GM21515 (cell line): Measurements from ENCODE around the gene LHFPL4.
"Not testable (repeated sequence)": the region's sequence is repeated elsewhere in the genome, so short reads cannot be mapped to it uniquely, and the experiment has no call there.

Experiments used
- ATAC-seq: cut with Tn5 transposase; IDR thresholded peaks from one replicate; pipeline ENCODE4 v1.9.1; 2021; ENCODE audit not compliant: unreplicated experiment

The LHFPL4 gene

DNA sequence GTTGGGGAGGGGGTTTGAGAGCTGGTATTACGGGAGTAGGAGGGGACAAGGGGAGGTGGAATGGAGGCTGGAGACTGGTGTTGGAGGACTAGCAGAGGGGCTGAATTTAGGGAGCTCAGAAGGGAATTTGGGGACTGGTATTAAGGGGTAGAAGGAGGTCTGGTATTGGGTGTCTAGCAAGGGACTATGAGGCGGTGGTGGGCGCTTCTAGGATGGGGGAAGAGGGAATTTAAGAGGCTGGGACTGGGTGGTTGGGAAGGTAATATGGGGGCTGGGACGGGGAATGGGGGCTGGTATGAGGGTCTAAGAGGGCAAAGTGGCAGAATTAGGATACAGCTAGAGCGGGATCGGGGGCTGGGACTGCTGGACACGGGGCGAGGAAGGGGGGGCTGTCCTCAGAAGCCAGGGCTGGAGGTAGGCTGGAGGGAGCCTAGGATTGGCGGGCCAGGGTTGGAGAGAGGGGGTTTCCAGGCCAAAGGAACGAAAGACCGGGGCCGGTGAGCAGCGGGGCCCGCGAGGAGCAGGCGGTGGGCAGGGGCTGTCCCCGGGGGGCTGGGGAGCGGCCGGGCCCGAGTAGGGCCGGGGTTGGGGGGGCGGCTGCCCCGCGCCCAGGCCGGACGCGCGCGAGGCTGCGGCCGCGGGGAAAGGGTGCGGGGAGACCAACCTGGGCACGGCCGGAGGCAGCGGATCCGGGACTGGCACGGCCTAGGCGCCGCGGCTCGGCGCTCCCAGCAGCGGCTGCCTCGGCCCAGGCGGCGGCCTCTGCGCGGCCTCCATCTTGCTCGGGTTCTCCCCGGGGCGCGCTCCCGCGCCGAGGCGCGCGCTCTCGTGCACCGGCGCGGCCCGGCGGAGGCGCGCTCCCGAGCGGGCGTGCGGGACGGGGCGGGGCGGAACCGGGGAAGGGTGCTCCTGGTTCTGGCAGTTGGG, at the start of gene LHFPL4:
Gene LHFPL4 (minus strand): TSS at position 802 of the 927 bp plus-strand sequence. CDS start 1,143 bp downstream, outside the sequence.
- ATAC-seq: no peak

GRCh38 chr3:9602620-9603019, 49.0 kb upstream of the LHFPL4 start:
- no peak for ATAC-seq

- not testable (repeated sequence) for ATAC-seq
Observed at GRCh38 chr3:9601006-9601581, 47.5 kb upstream of the LHFPL4 start.

DNA sequence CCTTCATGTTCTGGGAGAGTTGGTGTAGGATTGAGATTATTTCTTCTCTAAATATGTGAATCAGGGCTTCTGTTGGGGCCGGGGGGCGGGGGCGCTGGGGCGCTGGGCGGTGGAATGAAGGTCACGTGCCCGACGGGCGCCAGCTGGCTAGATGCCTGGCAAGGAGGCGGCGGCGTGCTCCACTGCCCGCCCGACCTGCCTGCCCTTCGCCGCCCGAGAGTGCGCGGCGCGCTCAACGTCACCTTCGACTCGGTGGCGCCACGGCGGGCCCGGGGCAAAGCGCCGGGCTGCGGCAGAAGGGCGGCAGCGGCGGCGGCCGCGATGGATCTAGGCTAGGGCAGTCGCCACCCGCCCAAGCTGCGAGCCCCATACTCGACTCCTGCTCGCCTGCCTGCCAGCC, 47.0 kb upstream of the LHFPL4 start:
- no peak for ATAC-seq

- ATAC-seq: no peak
Observed at GRCh38 chr3:9598783-9599387, 45.3 kb upstream of the LHFPL4 start.

DNA sequence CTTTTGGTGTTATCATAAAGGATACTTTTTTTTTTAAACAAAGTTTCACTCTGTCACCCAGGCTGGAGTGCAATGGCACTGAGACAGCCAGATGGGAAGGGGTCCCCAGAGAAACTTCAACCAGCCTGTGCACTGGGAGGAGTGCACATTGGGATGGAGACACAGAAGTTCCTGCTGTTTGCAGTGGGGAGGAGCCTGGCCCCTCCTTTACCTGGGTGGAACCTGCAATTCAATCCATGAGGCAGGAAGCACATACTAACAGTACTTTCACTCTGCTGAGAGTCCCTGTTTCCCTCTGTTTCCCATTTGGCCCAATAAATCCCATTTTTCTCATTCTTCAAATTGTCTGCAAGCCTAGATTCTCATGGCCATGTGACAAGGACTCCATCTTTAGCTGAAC, 42.3 kb upstream of the LHFPL4 start:
- ATAC-seq: no peak

DNA sequence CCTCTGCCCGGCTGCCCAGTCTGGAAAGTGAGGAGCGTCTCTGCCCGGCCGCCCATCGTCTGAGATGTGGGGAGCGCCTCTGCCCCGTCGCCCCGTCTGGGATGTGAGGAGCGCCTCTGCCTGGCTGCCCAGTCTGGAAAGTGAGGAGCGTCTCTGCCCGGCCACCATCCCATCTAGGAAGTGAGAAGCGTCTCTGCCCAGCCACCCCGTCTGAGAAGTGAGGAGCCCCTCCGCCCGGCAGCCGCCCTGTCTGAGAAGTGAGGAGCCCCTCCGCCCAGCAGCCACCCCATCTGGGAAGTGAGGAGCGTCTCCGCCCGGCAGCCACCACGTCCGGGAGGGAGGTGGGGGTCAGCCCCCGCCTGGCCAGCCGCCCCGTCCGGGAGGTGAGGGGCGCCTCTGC, 38.2 kb upstream of the LHFPL4 start:
- not testable (repeated sequence) for ATAC-seq

GRCh38 chr3:9590282-9590791, 36.7 kb upstream of the LHFPL4 start:
- ATAC-seq: no peak

GRCh38 chr3:9583792-9584191, 30.2 kb upstream of the LHFPL4 start:
- ATAC-seq: no peak

DNA sequence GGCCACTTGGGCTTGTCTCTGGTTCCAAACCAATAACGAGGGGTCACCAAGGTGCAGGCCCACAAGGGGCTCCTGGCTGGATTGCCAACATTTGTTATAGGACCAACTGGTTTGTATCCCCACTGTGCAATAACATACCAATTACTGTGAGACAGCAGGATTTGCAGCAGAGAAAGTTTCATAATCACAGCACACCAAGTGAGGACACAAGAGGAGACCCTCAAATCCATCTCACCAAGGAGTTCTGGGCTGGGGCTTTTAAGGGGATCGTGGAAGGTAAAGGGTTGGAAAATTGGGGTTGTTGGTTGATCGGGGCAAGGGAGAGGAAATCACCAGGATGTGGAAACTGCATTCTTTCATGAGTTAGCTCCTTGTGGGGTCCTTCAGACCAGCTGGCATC, 29.7 kb upstream of the LHFPL4 start:
- ATAC-seq: no peak

- ATAC-seq: no peak
Observed at GRCh38 chr3:9582332-9582731, 28.7 kb upstream of the LHFPL4 start.

- ATAC-seq: no peak
Observed at GRCh38 chr3:9581742-9582141, 28.1 kb upstream of the LHFPL4 start.

DNA sequence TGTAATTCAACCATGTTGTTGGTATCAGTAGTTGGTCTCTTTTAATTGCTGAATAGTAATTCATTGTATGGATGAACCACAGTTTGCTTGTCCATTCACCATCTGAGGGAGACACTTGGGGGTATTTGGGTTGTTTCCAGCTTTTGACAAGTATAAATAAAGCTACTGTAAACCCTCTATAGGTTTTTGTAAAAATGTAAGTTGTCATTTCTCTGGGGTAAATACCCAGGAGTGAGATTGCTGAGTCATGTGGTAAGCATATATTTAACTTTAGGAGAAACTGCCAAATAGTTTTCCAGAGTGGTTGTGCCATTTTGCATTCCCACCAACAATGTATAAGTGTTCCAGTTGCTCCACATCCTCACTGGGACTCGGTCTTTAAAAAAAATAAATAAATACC, 15.4 kb upstream of the LHFPL4 start:
- no peak for ATAC-seq

GRCh38 chr3:9565316-9565715, 11.7 kb upstream of the LHFPL4 start:
- ATAC-seq: no peak

GRCh38 chr3:9563851-9564250, 10.2 kb upstream of the LHFPL4 start:
- ATAC-seq: no peak

DNA sequence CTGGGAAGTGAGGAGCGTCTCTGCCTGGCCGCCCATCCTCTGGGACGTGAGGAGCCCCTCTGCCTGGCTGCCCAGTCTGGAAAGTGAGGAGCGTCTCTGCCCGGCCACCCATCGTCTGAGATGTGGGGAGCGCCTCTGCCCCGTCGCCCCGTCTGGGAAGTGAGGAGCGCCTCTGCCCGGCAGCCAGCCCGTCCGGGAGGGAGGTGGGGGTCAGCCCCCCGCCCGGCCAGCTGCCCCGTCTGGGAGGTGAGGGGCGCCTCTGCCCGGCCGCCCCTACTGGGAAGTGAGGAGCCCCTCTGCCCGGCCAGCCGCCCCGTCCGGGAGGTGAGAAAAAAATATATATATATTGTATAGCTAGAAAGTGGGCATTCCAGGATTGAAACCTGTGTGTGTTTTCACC, 6.4 kb upstream of the LHFPL4 start:
- not testable (repeated sequence) for ATAC-seq

DNA sequence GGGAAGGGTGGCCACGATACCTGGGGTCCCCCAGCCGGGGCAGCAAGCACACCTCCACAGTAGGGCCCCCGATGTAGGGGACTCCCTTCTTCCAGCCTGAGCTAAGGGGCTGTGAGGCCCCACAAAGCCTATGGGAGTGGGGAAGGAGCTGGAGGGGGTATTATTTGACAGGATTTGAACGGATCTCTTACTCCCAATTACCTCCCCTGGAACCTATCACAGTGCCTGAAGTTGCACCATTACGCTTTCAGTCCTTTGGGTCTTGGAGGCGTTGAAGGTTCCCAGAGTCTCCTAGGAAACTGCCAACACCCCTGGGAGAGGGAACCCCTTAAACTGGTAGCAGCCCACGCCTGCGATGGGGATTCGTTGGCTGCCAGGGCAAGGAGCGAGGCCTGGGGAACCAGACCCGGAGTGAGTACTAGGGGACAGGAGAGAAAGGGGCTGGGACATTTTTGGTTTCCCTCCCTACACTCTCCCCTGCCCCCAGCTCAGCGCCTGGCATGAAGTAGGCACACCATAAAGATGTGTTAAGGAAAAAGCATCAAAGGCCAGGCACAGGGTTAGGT, 409 bp upstream of the LHFPL4 start:
- ATAC-seq: no peak

GRCh38 chr3:9552252-9552999, 1.2 kb downstream of the LHFPL4 start:
- no peak for ATAC-seq

GRCh38 chr3:9550999-9551398, 2.6 kb downstream of the LHFPL4 start:
- ATAC-seq: no peak

DNA sequence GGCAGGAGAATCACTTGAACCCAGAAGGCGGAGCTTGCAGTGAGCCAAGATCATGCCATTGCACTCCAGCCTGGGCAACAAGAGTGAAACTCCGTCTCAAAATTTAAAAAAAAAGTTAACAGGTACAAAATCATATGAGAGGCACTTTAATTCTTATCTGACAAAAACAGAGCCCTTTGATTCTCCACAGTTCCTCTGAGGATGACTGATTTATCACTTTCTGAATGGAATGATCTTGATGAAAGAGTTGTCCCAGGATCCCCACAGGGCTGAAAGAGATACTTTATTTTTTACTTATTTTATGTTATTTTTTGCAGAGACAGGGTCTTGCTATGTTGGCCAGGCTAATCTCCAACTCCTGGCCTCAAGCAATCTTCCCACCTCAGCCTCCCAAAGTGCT, 4.0 kb downstream of the LHFPL4 start:
- ATAC-seq: no peak

GRCh38 chr3:9548991-9549390, 4.6 kb downstream of the LHFPL4 start:
- ATAC-seq: no peak
